HepG2 (cell line): ENCODE measurements around the gene RABEP1. TPM values are rescaled to one million over a fixed set of nuclear protein-coding genes. Genes with fewer than 3 reads are reported as not detected.

ENCODE experiments used
- ATAC-seq: fragments of 200-7000 bp; cut with Tn5 transposase; 3 replicates; pipeline ENCODE4 v1.9.1; 2020; ENCODE audit warnings: mild to moderate bottlenecking, moderate library complexity
- BruUV-seq: library from RNA; stranded (reverse); fragments of 400-500 nt; replicated peaks from 2 replicates; lab custom pipeline; 2021; lab: Mats Ljungman, UMichigan
- CTCF ChIA-PET: fragments of 300-600 bp; formaldehyde crosslinking; extraction: SDS; loops from one replicate; lab custom pipeline; 2021; ENCODE audit warnings: low total read pairs, inconsistent platforms, low intra/inter-chr PET ratio; lab: Yijun Ruan, JAX
- POLR2A ChIA-PET: fragments of 350-600 bp; sonication (Branson Sonifier 250); formaldehyde crosslinking; loops from one replicate; lab custom pipeline; 2020; ENCODE audit warnings: antibody characterized with exemption, inconsistent platforms; lab: Yijun Ruan, JAX
- DNase-seq: peaks from one replicate; pipeline ENCODE4 v3.0.0-alpha.2; 2015; ENCODE audit warnings: low spot score
- FAIRE-seq: peaks from 3 replicates; lab custom pipeline; 2011; peaks lifted over from hg19 to GRCh38; lab: Jason Lieb, UNC
- H2AFZ ChIP-seq: one replicate; pipeline ENCODE4 v1.6.1; 2011; ENCODE audit warnings: low read length, inconsistent platforms
- H3K27ac ChIP-seq: fragments of 300-600 bp; 3 replicates; pipeline ENCODE4 v1.8.0; 2011; ENCODE audit warnings: mixed run types, mild to moderate bottlenecking, mixed read lengths, low read length, inconsistent platforms; ENCODE audit not compliant: insufficient read depth; ENCODE audit errors: extremely low read length
- H3K27me3 ChIP-seq, 2 experiments: fragments of 200-600 bp in 1 of 2; 2 replicates in 1 of 2; 3 replicates in 1 of 2; pipeline versions ENCODE4 v1.6.0 to v1.8.0; 2011; ENCODE audit warnings: low read length in 2 of 2, mild to moderate bottlenecking in 2 of 2, moderate library complexity in 2 of 2, inconsistent platforms in 1 of 2; ENCODE audit not compliant: insufficient read depth in 2 of 2, control insufficient read depth in 1 of 2
- H3K36me3 ChIP-seq, 2 experiments: fragments of 200-600 bp in 1 of 2; replicated peaks in 1 of 2; 2 replicates in 1 of 2; 3 replicates in 1 of 2; pipeline versions ENCODE4 v1.5.1 to v1.8.0; 2011; ENCODE audit warnings: low read length in 2 of 2, inconsistent platforms in 1 of 2; ENCODE audit not compliant: insufficient read depth in 2 of 2, control insufficient read depth in 1 of 2
- H3K4me1 ChIP-seq: 2 replicates; pipeline ENCODE4 v1.5.1; 2012; ENCODE audit warnings: low read length, inconsistent platforms; ENCODE audit not compliant: insufficient read depth
- H3K4me2 ChIP-seq: 2 replicates; pipeline ENCODE4 v1.6.0; 2011; ENCODE audit warnings: low read depth, low read length, inconsistent platforms
- H3K4me3 ChIP-seq, 3 experiments: fragments of 200-600 bp in 1 of 3; sonication (generic), shearing (Covaris generic) in 1 of 3; replicated peaks in 1 of 3; 2 replicates each; pipeline ENCODE4 v1.5.1; 2011 to 2016; ENCODE audit warnings: low read length in 3 of 3, inconsistent platforms in 2 of 3, low read depth in 2 of 3, mild to moderate bottlenecking in 2 of 3, control low read depth in 1 of 3, mixed read lengths in 1 of 3; ENCODE audit not compliant: insufficient read depth in 1 of 3
- H3K79me2 ChIP-seq: one replicate; pipeline ENCODE4 v1.6.1; 2011; ENCODE audit warnings: low read length, inconsistent platforms; ENCODE audit not compliant: insufficient read depth
- H3K9ac ChIP-seq: 2 replicates; pipeline ENCODE4 v1.6.0; 2011; ENCODE audit warnings: mild to moderate bottlenecking, low read depth, low read length, inconsistent platforms; ENCODE audit not compliant: insufficient read depth
- H3K9me3 ChIP-seq: 2 replicates; pipeline ENCODE4 v1.5.1; 2012; ENCODE audit warnings: mild to moderate bottlenecking, low read length
- H4K20me1 ChIP-seq: 2 replicates; pipeline ENCODE4 v1.6.0; 2011; ENCODE audit warnings: inconsistent platforms, mild to moderate bottlenecking, low read length, moderate library complexity; ENCODE audit not compliant: insufficient read depth
- DNMT1 ChIP-seq: sonication (generic); formaldehyde crosslinking; IDR thresholded peaks from 2 replicates; pipeline ENCODE4 v1.5.1; 2020; ENCODE audit warnings: mild to moderate bottlenecking, missing genetic modification reagents
- GABPB1 ChIP-seq: IDR thresholded peaks from 2 replicates; pipeline ENCODE4 v1.6.1; 2016; ENCODE audit warnings: mild to moderate bottlenecking, missing genetic modification reagents, moderate library complexity, missing compliant biosample characterization
- POLR2A ChIP-seq, 2 experiments: IDR thresholded peaks; 2 replicates each; pipeline ENCODE4 v1.6.1; 2011; ENCODE audit warnings: low read depth in 2 of 2, low read length in 2 of 2, mild to moderate bottlenecking in 1 of 2, moderate library complexity in 1 of 2; ENCODE audit not compliant: insufficient read depth in 1 of 2
- POLR2AphosphoS2 ChIP-seq: IDR thresholded peaks from 2 replicates; pipeline ENCODE4 v1.6.1; 2011; ENCODE audit warnings: low read depth, low read length, improper control_type of control experiment
- POLR2AphosphoS5 ChIP-seq: IDR thresholded peaks from 2 replicates; pipeline ENCODE4 v1.6.1; 2012; ENCODE audit warnings: low read depth, low read length
- POLR2G ChIP-seq: fragments of 200-400 bp; formaldehyde crosslinking; IDR thresholded peaks from 2 replicates; pipeline ENCODE4 v1.6.1; 2018; ENCODE audit warnings: mild to moderate bottlenecking, low read depth, low read length, moderate library complexity
- RBM22 ChIP-seq: fragments of 200-400 bp; formaldehyde crosslinking; optimal IDR thresholded peaks from 2 replicates; pipeline ENCODE3; 2017; ENCODE audit warnings: mild to moderate bottlenecking, low read length, moderate library complexity
- ZIK1 ChIP-seq: sonication (generic); formaldehyde crosslinking; IDR thresholded peaks from 2 replicates; pipeline ENCODE4 v1.5.0; 2020; ENCODE audit warnings: mild to moderate bottlenecking, low read depth, missing genetic modification reagents, borderline replicate concordance
- ZNF570 ChIP-seq: sonication (generic); formaldehyde crosslinking; IDR thresholded peaks from 2 replicates; pipeline ENCODE4 v1.4.0; 2020; ENCODE audit warnings: mild to moderate bottlenecking, missing genetic modification reagents, borderline replicate concordance
- ZNF879 ChIP-seq: sonication (generic); formaldehyde crosslinking; IDR thresholded peaks from 2 replicates; pipeline ENCODE4 v1.8.1; 2023; ENCODE audit warnings: missing genetic modification reagents
- WGBS: methylation state at CpG from one replicate; pipeline ENCODE4 v1.1.6; 2017; ENCODE audit warnings: low lambda C conversion rate; 5-methylcytosine and 5-hydroxymethylcytosine counted together
- in situ Hi-C: cut with HindIII; loops from 2 replicates; pipeline ENCODE4 v1.10.0; 2017; ENCODE audit warnings: low pct_unique_long_range_greater_than_20kb; ENCODE audit not compliant: extremely low pct_ligation_motif_present
- intact Hi-C: fragments of 100-400 bp; cut with micrococcal nuclease; formaldehyde crosslinking; loops from one replicate; pipeline ENCODE4 v1.10.0; 2022; ENCODE audit not compliant: unreplicated experiment
- polyA plus RNA-seq, 8 experiments: library from polyadenylated mRNA; depleted of rRNA in 3 of 8; stranded (reverse) in 7 of 8; unstranded in 1 of 8; fragments of >200 nt; fragmentation: Illumina TruSeq in 4 of 8; extraction: Trizol in 4 of 8; gene quantifications; 2 replicates each; pipeline versions ENCODE4 v1.2.1 to v1.2.3, GENCODE V29; 2011 to 2016; ENCODE audit warnings: low read depth in 4 of 8, missing spikeins in 1 of 8, mixed read lengths in 1 of 8; ENCODE audit not compliant: insufficient read depth in 1 of 8
- total RNA-seq, 5 experiments: library from RNA; depleted of rRNA; stranded (reverse); fragments of >200 nt; fragmentation: Illumina TruSeq; extraction: Trizol; gene quantifications; 2 replicates each; pipeline ENCODE4 v1.2.3, GENCODE V29; 2016; ENCODE audit warnings: low read depth in 1 of 5
- TF ChIP-seq, protein P1 (sequence below): sonication (generic); formaldehyde crosslinking; IDR thresholded peaks from 2 replicates; pipeline ENCODE4 v1.4.0; 2020; ENCODE audit warnings: missing genetic modification reagents
- TF ChIP-seq, protein P2 (sequence below): sonication (generic); formaldehyde crosslinking; IDR thresholded peaks from 2 replicates; pipeline ENCODE4 v1.5.0; 2020; ENCODE audit warnings: mild to moderate bottlenecking, missing genetic modification reagents
- TF ChIP-seq, protein P3 (sequence below): sonication (generic); formaldehyde crosslinking; IDR thresholded peaks from 2 replicates; pipeline ENCODE4 v1.5.0; 2020; ENCODE audit warnings: missing genetic modification reagents

RABEP1 gene
- total and polyA plus RNA-seq, 2 of the 13 experiments (the other 11 are each of a cell fraction or from before 2014, with no cell fraction given) = 13.7 to 41.5 TPM

DNA sequence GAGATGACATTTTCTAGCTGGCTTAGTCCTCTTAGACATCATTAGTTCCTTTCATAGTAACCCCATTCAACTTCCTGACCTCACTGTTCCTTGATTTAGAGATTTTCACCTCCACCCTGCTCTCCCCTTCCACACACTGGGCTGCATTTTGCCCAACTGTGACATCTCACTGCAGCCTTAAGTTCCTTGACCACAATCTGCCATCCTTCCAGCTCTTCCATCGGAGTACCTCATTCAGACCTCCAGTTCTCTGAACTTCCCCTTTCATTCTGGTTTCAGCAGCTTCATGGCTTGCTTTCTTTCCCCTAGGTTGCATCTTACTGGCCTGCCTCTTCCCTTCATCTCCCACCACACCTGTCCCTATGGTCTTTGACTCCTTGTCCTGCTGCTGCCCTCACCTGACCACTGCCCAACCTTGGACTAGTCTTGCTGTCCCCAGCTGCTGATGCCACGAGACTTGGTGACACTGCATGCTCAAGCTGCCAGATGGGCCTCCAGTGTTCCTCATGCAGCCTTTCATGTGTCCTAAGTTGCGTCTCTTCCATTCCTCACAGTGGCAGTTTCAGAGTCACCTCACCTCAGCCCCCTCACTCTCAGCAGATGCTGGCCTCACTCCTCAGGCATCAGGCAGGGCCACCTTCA is 96.6 kb downstream of the RABEP1 start (continued):
- TF ChIP-seq, protein P1, sequence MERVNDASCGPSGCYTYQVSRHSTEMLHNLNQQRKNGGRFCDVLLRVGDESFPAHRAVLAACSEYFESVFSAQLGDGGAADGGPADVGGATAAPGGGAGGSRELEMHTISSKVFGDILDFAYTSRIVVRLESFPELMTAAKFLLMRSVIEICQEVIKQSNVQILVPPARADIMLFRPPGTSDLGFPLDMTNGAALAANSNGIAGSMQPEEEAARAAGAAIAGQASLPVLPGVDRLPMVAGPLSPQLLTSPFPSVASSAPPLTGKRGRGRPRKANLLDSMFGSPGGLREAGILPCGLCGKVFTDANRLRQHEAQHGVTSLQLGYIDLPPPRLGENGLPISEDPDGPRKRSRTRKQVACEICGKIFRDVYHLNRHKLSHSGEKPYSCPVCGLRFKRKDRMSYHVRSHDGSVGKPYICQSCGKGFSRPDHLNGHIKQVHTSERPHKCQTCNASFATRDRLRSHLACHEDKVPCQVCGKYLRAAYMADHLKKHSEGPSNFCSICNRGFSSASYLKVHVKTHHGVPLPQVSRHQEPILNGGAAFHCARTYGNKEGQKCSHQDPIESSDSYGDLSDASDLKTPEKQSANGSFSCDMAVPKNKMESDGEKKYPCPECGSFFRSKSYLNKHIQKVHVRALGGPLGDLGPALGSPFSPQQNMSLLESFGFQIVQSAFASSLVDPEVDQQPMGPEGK (CRISPR knock-in tag) = no peak
- TF ChIP-seq ZNF879 (CRISPR knock-in tag) (no peak), POLR2A (IDR thresholded peaks at IDR 0.05; ENCODE audit: insufficient read depth in 1 of 2, low read depth in 2 of 2, low read length in 2 of 2) (peak in 1 of 2 experiments; percentile 20; a peak in 1 of 4 replicates), POLR2AphosphoS2 (0 out of 2 replicates have a peak, but pooled peaks have one; percentile 32)
- TF ChIP-seq, protein P2, sequence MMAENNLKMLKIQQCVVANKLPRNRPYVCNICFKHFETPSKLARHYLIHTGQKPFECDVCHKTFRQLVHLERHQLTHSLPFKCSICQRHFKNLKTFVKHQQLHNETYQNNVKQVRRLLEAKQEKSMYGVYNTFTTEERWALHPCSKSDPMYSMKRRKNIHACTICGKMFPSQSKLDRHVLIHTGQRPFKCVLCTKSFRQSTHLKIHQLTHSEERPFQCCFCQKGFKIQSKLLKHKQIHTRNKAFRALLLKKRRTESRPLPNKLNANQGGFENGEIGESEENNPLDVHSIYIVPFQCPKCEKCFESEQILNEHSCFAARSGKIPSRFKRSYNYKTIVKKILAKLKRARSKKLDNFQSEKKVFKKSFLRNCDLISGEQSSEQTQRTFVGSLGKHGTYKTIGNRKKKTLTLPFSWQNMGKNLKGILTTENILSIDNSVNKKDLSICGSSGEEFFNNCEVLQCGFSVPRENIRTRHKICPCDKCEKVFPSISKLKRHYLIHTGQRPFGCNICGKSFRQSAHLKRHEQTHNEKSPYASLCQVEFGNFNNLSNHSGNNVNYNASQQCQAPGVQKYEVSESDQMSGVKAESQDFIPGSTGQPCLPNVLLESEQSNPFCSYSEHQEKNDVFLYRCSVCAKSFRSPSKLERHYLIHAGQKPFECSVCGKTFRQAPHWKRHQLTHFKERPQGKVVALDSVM (CRISPR knock-in tag) = no peak

DNA sequence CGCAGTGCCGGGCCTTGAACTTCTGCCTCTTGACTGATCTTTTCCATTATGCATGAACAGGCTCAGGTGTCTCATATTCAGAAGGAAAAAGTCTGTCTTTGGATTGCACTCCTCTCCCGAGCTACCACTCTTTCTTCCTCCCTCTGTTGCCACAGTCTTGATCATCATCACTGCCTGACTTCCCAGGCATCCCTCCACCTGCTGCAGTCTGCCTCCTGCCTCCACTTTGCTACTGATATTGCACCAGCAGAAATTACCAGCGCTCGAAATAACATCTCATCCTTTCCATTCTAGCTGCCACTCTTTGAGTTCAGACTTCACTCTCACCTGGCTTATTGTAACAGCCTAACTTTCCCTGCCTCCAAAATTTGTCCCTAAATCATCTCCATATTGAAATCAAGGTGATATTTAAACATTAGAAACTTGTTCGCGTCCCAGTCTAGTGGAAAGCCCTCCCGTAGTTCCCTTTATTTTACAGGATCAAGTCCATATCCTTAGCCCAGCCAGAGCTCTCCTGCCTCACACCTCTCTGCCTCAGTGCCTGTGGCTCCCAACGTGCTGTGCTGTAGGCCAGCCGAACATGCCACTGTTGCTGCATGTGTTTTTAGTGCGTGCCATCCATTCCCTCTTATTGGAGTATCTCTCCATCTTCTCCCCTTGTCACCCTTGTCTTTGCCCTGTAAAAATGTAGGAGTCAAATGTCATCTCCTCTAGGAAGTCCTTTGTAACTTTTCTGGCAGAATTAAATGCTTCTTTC is 97.4 kb downstream of the RABEP1 start:
- in situ Hi-C loops = no loop called here
- WGBS = 95% methylated on average over 11 of the region's 11 CpGs
- TF ChIP-seq POLR2AphosphoS5 (peak; percentile 18; the same call in 1 of the 2 replicates), DNMT1 (no peak), POLR2G (peak; percentile 48; the same call in 1 of the 2 replicates), ZIK1 (CRISPR knock-in tag) (no peak), ZNF570 (no peak), GABPB1 (CRISPR knock-in tag) (no peak), RBM22 (peak; percentile 93)
- TF ChIP-seq, protein P3, sequence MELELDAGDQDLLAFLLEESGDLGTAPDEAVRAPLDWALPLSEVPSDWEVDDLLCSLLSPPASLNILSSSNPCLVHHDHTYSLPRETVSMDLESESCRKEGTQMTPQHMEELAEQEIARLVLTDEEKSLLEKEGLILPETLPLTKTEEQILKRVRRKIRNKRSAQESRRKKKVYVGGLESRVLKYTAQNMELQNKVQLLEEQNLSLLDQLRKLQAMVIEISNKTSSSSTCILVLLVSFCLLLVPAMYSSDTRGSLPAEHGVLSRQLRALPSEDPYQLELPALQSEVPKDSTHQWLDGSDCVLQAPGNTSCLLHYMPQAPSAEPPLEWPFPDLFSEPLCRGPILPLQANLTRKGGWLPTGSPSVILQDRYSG = no peak
- no TSS peak for BruUV-seq
- Histone ChIP-seq H3K4me2 (no peak overlapping the region), H3K79me2 (no peaks in the 10 kb centered on the region), H3K27ac (no peak overlapping the region), H3K9ac (no peak overlapping the region), H3K36me3 (peaks cover 24 to 73% of the 10 kb centered on the region in 2 experiments), H3K27me3 (no peaks in the 10 kb centered on the region), H3K4me3 (no peak overlapping the region), H2AFZ (no peak overlapping the region), H4K20me1 (no peaks in the 10 kb centered on the region), H3K4me1 (no peaks in the 10 kb centered on the region), H3K9me3 (no peaks in the 10 kb centered on the region)
- no peak for ATAC-seq
- CTCF ChIA-PET = no interaction called here
- DNase-seq = no peak
- no peak for FAIRE-seq
- POLR2A ChIA-PET = interaction anchor here (0.8 kb wide), 1 partner anchor 11 kb away, joined by 3 read pairs; no protein-coding TSS in a partner anchor
- intact Hi-C loops = no loop called here
